Measurements from ENCODE around the gene SAMD1. TPM values are rescaled to one million over a fixed set of nuclear protein-coding genes. Genes with fewer than 3 reads are reported as not detected.
A peak's percentile ranks its signal among the peaks of the same experiment; 100 is the strongest.

SAMD1 gene
- total and polyA plus RNA-seq, 2 of the 8 experiments (the other 6 are each of a cell fraction or from before 2014, with no cell fraction given), result 40.0 to 100 TPM

DNA sequence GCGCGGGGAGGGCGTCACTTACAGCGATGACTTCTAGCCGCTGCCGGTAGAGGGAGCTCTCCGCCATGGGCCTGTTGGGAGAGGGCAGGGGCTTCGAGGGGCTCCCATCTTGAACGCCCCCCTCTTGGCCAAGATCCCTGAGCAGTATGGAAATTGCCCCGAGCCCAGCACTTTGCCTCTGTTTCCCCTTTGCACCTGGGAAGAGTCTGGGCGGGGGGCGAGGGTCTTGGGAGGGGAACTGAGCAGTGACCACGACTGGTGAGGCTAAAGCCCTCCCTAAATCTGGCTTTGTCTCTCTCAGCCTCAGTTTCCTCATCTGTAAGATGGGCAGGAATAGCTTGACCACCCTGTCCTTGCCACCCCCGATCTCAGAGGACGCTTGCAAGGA, 31.5 kb downstream of the SAMD1 start (continued):
- TF ChIP-seq, protein P1, sequence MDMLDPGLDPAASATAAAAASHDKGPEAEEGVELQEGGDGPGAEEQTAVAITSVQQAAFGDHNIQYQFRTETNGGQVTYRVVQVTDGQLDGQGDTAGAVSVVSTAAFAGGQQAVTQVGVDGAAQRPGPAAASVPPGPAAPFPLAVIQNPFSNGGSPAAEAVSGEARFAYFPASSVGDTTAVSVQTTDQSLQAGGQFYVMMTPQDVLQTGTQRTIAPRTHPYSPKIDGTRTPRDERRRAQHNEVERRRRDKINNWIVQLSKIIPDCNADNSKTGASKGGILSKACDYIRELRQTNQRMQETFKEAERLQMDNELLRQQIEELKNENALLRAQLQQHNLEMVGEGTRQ (IDR thresholded peaks at IDR 0.05; ENCODE audit: low read length), result no peak
- no peak for TF ChIP-seq SUZ12 (IDR thresholded peaks at IDR 0.05; ENCODE audit: low read length)
- no peak for TF ChIP-seq SIRT6 (IDR thresholded peaks at IDR 0.05; ENCODE audit: low read length)
- TF ChIP-seq, protein P2, sequence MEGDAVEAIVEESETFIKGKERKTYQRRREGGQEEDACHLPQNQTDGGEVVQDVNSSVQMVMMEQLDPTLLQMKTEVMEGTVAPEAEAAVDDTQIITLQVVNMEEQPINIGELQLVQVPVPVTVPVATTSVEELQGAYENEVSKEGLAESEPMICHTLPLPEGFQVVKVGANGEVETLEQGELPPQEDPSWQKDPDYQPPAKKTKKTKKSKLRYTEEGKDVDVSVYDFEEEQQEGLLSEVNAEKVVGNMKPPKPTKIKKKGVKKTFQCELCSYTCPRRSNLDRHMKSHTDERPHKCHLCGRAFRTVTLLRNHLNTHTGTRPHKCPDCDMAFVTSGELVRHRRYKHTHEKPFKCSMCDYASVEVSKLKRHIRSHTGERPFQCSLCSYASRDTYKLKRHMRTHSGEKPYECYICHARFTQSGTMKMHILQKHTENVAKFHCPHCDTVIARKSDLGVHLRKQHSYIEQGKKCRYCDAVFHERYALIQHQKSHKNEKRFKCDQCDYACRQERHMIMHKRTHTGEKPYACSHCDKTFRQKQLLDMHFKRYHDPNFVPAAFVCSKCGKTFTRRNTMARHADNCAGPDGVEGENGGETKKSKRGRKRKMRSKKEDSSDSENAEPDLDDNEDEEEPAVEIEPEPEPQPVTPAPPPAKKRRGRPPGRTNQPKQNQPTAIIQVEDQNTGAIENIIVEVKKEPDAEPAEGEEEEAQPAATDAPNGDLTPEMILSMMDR (IDR thresholded peaks at IDR 0.05; ENCODE audit: control extremely low read depth in 1 of 3, insufficient read depth in 1 of 3, low read depth in 1 of 3, low read length in 3 of 3), result peak; percentile 74 to 96 (median 83)
- no peak for TF ChIP-seq JUN (IDR thresholded peaks at IDR 0.05; ENCODE audit: low read depth, low read length)
- TF ChIP-seq YY1 (IDR thresholded peaks at IDR 0.05; ENCODE audit: low read depth, low read length), result peak; percentile 48; the same call in 1 of the 2 replicates
- TF ChIP-seq RAD21 (IDR thresholded peaks at IDR 0.05 in 1 of 2, conservative IDR thresholded peaks at IDR 0.05 in 1 of 2; ENCODE audit: low read depth in 2 of 2, low read length in 2 of 2), result peak; percentile 50 to 52; a peak in 3 of 4 replicates
- TF ChIP-seq BACH1 (IDR thresholded peaks at IDR 0.05; ENCODE audit: low read length), result no peak
- no peak for TF ChIP-seq SIN3A (conservative IDR thresholded peaks at IDR 0.05 in 1 of 2, IDR thresholded peaks at IDR 0.05 in 1 of 2; ENCODE audit: low read depth in 1 of 2, low read length in 2 of 2)
- no peak; the same call in 1 of the 2 replicates for TF ChIP-seq SP4 (IDR thresholded peaks at IDR 0.05; ENCODE audit: low read length)
- no peak for TF ChIP-seq SP2 (IDR thresholded peaks at IDR 0.05; ENCODE audit: low read length)
- TF ChIP-seq SP1 (IDR thresholded peaks at IDR 0.05; ENCODE audit: low read depth, low read length), result no peak
- no peak for TF ChIP-seq NRF1 (IDR thresholded peaks at IDR 0.05; ENCODE audit: low read depth, low read length)
- no peak for TF ChIP-seq TEAD4 (IDR thresholded peaks at IDR 0.05; ENCODE audit: low read depth, low read length)
- TF ChIP-seq EZH2 (IDR thresholded peaks at IDR 0.05; ENCODE audit: low read depth, low read length, severe bottlenecking), result no peak
- peak in 1 of 2 experiments; percentile 88; a peak in 1 of 4 replicates for TF ChIP-seq HDAC2 (IDR thresholded peaks at IDR 0.05; ENCODE audit: borderline replicate concordance in 1 of 2, low read depth in 2 of 2, low read length in 2 of 2)
- TF ChIP-seq KDM4A (IDR thresholded peaks at IDR 0.05; ENCODE audit: low read depth, low read length, severe bottlenecking), result no peak
- no peak for TF ChIP-seq RFX5 (IDR thresholded peaks at IDR 0.05; ENCODE audit: borderline replicate concordance, low read depth, low read length)
- no peak for TF ChIP-seq POU5F1 (IDR thresholded peaks at IDR 0.05; ENCODE audit: low read depth, low read length)
- TF ChIP-seq BRCA1 (IDR thresholded peaks at IDR 0.05; ENCODE audit: low read depth, low read length), result no peak
- TF ChIP-seq KDM5A (IDR thresholded peaks at IDR 0.05; ENCODE audit: low read length), result no peak
- no peak for TF ChIP-seq EP300 (IDR thresholded peaks at IDR 0.05; ENCODE audit: borderline replicate concordance in 1 of 2, low read depth in 2 of 2, low read length in 2 of 2)
